HG03565 (cell line): ENCODE results near the gene IL18.
"Not testable (repeated sequence)": the region's sequence is repeated elsewhere in the genome, so short reads cannot be mapped to it uniquely, and the experiment has no call there.

Source experiments
- ATAC-seq: cut with Tn5 transposase; IDR thresholded peaks from one replicate; pipeline ENCODE4 v1.9.1; 2021; ENCODE audit warnings: mild to moderate bottlenecking, moderate library complexity; ENCODE audit not compliant: unreplicated experiment

The IL18 gene

DNA sequence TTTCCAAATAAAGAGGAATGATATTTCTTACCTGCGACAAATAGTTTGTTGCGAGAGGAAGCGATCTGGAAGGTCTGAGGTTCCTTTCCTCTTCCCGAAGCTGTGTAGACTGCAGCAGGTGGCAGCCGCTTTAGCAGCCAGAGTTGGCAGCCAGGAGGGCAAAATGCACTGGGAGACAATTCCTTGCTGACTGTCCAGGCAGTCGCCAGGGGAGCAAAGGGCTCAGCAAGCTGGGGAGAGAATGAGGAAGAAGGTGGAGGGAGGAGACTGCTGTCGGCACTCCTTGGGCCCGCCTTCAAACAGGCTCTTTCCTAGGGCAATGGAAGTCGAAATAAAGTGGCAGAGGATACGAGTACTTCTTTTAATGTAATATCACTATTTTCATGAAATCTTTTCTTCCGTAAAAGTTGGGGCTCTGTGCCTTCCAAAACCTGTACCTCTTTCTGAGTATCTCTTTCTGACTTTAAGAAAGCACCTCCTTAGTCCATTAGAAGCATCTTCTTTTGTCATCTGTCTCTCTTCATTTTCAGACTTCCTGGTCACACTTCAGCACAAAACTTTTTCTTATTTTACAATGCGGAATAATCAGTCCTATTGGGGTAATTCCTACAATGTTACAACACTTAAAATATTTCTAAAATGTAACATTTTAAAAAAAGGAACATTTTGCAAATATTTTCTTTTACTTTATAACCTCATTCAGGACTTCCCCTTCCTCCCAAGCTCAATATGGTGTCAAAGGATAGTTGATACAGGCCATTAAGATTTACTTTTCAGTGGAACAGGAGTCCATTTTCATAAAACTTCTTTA, at the start of gene IL18:
Gene IL18 (minus strand): TSS at position 220 of the 811 bp plus-strand sequence. CDS start 9,041 bp downstream, outside the sequence.
- no peak for ATAC-seq

DNA sequence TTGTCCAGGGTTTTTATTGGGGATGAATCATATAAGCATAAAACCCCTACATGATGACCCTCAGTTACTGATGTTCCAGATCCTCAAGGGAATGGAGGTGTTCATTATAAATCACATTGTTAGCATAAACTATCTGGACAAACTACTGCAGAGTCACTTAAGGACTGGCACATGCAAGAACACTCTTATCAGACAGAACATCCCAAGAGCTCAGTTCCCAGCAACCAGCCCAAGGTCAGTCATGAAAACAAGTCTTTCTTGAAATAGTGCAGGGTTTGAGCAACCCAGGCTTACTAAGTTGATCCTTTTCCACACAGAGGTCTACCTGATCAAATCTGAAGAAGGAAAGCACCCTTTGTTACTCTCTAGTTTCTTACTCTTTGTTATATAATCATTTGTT, 48.8 kb upstream of the IL18 start:
- no peak for ATAC-seq

DNA sequence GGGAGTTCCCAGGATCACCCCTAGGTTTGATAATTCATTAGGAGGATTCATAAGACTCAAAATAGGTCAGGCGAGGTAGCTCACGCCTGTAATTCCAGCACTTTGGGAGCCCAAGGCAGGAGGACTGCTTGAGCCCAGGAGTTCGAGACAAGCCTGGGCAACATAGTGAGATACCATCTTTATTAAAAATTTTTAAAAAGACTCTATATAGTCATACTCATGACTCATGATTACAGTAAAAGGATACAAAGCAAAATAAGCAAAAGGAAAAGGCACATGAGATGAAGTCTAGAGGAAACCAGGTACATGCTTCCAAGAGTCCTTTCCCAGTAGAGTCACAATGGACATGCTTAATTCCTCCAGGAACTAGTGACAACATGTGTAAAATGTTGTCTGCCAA, 48.4 kb upstream of the IL18 start:
- ATAC-seq = no peak

DNA sequence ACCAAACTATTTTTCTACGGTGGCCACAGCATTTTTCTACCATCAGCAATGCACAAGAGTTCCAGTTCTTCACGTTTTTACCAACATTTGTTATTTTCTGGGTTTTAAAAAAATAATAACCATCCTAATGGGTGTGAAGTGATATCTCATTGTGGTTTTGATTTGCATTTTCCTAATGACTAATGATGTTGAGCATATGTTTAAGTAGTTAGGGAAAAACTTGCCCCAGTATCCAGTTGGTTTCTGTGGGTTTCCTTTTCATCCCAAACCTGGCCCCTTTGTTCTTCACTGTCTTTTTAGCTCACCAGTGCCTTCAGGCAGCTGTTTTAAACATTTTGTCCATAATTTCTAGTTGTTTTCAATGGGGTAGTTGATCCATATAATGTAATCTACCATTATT, 47.6 kb upstream of the IL18 start:
- no peak for ATAC-seq

DNA sequence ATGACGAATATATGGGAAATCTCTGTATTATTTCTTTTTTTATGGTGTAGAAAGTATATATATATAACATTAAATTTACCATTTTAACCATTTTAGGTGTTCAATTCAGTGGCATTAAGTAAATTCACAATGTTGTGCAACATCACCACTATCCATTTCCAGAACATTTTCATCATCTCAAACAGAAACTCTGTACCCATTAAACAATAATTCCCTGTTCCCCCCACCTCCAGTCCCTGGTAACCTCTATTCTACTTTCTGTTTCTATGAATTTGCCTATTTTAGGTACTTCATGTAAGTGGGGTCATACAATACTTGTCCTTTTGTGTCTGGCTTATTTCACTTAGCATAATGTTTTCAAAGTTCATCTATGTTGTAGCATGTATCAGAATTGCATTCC, 47.0 kb upstream of the IL18 start:
- ATAC-seq = no peak

DNA sequence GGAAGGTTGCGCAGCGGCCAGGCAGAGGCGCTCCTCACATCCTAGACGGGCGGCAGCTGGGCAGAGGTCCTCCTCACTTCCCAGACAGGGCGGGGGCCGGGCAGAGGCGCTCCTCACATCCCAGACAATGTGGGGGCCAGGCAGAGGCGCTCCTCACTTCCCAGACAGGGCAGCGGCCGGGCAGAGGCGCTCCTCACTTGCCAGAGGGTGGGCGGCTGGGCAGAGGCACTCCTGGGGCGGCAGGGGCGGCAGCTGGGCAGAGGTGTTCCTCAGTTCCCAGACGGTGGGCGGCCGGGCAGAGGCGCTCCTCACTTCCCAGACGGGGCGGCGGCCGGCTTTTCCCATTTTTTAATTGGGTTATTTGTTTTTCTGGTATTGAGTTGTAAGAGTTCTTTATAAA, 42.2 kb upstream of the IL18 start:
- ATAC-seq = no peak

DNA sequence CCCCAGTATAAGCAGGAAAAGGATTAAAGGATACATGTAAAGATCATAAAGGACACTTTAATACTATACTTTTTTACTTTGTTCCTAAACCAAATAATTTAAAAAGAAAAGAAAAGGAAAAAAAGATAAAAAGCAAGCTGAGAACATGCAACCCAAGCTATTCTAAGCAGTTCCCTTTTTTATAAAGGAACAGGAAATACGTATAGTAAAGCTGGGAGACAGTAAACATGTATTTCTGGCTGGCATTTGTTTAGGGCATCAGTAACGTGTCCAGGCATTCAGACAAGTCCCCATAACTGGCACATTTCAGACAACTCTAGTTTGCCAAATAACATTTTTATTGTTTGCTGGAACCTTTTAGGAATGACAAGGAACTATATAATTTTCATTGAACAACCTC, 36.4 kb upstream of the IL18 start:
- ATAC-seq = no peak

DNA sequence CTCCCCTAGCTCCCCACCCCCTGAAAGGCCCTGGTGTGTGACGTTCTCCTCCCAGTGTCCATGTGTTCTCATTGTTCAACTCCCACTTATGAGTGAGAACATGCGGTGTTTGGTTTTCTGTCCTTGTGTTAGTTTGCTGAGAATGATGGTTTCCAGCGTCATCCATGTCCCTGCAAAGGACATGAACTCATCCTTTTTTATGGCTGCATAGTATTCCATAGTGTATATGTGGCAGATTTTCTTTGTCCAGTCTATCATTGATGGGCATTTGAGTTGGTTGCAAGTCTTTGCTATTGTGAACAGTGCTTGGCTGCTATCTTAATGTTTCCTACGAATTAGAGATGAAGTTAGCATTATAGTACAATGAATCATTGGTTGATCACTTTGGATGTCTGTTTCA, 35.2 kb upstream of the IL18 start:
- ATAC-seq = not testable (repeated sequence)

DNA sequence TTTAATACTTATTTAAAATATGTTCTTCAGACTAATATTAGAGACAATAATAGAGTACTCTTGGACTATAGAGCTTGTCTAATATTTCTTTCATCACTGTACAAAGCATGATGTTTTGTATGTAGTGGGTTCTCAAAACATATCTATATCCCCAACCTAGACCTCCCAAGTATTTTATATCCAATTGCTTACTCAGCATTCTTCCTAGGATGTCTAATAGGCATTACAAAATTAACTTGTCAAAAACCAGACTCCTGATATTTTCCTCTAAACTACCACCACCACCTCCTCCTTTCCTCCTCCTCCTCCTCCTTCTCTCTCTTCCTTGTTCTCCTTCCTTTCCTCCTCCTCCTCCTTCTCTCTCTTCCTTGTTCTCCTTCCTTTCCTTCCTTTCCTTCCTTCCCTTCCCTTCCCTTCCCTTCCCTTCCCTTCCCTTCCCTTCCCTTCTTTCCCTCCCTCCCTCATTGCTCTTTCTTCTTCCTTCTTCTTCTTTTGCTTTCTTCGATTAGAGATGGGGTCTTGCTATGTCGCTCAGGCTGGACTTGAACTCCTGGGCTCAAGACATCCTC, 32.7 kb upstream of the IL18 start:
- ATAC-seq = no peak

DNA sequence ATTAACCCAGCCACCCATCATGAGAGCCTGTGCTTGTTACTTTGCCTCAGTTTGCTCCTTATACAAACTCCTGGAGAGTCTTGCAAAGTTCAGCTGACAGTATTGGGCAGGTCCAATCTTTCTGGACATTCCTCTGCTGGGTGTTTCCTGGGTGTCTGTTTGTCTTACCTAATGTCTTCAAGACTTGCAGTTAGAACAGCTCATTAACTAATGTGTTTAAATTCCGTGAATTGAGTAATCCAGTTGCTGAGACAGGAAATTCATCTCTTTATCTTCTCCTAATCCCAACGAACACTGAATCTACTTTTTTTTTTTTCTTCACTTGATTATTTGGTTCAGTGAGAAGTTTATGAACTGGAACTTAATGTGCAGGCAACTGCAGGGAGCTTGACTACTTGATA, 32.1 kb upstream of the IL18 start:
- ATAC-seq = no peak

DNA sequence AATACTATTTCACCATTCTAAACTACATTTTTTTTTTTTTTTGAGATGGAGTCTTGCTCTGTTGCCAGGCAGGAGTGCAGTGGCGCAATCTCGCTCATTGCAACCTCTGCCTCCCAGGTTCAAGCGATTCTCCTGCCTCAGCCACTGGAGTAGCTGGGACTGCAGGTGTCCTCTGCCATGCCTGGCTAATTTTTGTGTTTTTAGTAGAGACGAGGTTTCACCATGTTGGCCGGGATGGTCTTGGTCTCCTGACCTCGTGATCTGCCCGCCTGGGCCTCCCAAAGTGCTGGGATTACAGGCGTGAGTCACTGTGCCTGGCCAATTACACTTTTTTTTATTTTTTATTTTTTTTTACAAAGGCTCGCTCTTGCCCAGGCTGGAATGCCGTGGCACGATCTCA, 31.2 kb upstream of the IL18 start:
- not testable (repeated sequence) for ATAC-seq

DNA sequence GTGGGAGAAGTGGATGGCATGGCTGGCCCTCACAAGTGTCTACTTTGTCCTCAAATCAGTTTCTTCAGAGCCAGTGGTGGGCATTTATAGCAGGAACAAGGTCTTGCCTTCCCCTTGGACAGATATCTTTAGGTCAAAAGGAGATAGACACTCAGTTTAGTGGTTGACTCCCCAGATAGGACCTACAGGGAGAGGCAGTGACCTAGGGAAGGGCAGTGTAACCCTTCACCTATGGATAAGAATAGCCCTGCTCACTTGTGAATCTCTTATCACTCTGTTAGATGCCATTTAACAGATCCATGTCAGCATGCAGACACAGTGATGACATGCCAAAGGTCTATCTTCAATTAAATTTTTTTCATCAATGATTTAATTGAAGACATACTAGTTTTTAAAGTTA, 22.4 kb upstream of the IL18 start:
- no peak for ATAC-seq

DNA sequence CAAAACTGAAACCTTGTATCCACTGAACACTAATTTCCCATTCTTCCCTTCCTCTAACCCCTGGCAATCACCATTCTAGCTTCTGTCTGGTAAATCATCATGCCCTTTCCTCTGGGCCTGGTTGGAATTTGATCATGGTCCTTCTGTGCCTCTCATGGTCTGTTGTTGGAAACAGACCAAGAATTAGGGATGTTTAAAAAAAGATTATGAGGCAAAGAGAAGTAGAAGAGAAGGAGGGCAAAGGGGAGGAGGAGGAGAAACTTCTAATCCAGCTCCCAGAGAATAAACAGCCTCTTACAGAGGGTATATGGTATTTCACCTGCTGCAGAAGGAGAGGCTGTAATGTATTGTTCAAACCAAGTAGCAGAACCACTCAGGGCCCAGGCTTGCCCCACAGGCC, 22.0 kb upstream of the IL18 start:
- no peak for ATAC-seq

DNA sequence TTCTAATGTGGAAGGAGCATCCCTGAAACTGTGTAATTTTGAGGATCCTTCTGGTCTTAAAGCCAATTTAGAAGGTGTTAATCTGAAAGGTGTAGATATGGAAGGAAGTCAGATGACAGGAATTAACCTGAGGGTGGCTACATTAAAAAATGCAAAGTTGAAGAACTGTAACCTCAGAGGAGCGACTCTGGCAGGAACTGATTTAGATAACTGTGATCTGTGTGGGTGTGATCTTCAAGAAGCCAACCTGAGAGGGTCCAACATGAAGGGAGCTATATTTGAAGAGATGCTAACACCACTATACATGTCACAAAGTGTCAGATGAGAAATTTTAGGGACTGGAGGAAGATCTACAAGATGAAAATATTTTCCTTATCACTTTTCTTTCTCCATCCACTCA, 19.0 kb upstream of the IL18 start:
- no peak for ATAC-seq

DNA sequence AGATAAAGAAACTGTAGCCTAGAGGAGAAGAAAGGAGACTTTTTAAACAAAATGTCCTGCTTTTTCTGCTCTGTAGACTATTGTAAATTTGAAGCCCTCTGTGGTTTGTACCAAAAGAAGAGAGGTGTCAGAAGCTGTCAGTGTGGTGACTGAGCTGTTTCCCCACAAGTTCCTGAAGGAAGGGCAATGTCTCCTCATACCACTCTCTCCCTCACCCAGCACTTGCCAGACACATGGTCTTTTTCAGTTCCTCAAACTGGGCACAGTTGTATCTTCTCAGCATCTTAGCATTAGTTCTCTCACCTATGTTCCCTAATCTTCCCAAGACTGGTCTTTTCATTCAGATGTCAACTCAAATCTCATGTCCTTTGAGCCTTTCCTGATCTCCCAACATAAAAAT, 15.7 kb upstream of the IL18 start:
- ATAC-seq = no peak

DNA sequence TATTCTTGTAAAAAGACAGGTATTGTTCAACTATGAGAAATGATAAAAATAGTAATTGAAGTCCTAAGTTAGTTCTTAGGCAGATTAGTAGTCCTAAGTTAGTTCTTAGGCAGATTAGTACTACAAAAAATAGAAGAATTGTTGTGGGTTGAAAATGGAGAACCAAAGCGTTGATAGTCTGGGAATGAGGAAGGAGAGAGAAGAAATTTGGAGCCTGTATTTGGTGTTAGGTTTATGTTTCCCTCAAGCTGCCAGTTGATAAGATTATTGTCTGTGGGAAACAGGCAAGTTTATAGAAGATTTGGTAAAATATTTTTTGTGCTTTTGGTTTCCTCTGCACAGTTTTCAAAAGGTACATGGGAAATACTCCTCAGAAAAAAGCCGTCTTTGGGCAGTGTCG, 15.0 kb upstream of the IL18 start:
- no peak for ATAC-seq

DNA sequence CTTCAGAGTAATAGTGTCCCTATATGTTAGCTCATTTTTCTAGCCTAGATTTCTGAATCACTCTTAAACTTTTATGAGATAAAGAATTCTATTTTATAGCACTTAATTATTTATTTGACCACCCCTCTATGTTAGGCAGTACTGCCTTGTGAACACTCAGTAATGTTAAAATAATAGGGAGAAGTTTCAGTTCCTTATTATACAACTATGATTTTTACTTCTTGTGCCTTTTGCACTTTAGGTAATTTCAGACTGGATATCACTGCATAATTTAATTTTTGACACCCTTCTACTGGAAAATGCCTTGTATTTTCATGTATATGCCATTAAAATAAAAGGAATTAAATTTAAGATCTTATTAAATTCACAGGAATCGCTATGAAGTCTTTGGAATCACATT, 14.5 kb upstream of the IL18 start:
- ATAC-seq = no peak

DNA sequence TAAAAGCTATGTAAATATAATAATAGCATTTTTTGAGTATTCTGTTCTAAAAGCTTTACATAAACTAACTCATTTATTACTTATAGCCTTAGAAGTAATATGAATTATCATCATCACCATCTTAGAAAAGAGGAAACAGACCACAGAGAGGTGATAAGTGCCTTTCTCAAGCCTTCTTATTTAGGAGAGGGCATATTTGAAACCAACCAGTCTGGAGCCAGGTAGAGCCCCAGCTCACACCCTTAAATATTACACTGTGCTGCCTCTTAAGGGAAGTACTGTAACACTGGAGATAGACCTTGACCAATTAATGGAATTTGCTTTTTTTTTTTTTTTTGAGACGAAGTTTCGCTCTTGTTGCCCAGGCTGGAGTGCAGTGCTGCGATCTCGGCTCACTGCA, 13.7 kb upstream of the IL18 start:
- ATAC-seq = no peak

DNA sequence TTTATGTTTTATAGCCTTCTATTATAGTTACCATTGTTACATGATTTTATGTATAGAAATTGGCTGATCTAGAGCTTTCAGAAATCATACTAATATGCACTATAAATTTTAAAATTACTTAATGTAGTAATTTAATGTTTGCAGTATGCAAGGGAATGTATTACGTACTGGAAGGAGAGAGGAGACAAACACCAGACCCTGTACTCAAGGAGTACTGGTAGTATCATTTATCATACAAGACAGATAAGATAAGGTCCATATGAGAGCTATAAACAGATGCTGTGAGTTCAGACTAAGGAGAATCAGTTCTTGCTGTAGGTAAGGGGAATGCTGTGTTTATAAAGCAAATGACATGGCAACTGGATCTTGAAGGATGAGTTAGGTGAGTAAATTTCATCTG, 12.2 kb upstream of the IL18 start:
- ATAC-seq = no peak

DNA sequence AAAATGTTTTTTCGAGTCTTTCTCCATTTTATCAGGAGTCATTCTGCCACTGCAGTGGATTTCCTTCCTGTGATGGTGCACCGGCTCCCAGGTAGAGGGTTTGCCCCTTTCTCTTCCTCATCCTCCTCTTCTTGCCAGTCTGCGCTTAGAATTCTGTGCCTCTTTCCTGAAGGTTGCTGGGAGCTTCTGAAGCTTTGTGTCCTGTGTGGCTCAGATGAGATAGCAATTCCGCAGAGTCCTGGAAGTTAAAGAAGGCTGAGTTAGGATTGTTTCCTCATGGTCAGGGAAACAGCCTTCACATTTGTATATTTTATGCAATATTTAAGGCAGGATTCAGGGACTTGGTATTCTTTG, 11.7 kb upstream of the IL18 start:
- no peak for ATAC-seq

DNA sequence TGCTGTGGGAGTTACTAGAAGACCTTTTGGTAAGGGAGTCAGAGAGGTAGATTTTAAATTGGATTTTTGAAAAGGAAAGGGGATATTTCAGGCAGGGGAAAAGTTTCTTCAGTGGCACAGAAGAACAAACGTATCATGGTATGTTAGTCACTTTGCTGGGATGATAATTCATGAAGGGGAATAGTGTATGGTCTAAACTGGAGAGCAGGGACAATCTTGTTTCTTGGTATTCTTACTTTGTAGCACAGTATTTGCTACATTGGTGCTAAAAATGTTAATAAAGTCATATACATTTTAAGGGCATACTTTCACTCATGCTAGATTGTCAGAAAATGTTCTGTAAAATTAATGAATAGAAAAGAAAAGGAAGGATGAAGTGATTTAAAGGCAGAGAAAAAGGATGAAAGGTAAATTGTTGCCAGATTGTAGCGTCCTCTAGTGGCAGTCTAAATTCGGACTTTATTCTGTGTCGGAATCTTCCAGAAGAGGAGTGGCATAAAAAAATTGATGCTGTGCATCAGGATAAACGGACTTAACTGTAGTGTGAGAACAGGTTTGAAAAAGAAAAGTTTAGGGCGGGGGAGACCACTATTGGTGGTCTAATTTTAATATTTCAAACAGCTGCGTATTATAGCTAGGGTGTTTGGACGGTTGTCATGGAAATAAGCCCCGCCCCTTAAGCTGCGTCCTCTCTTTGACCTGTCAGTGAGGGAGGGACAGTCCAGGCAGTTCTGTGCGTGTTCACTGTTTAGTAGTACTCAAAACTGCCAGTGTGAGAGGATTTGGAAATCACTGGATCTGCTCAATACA, 11.1 kb upstream of the IL18 start, which contains the start of gene BCO2:
Gene BCO2 (plus strand): TSS at position 724 of the 810 bp plus-strand sequence. CDS start 90 bp downstream, outside the sequence.
- ATAC-seq = no peak

DNA sequence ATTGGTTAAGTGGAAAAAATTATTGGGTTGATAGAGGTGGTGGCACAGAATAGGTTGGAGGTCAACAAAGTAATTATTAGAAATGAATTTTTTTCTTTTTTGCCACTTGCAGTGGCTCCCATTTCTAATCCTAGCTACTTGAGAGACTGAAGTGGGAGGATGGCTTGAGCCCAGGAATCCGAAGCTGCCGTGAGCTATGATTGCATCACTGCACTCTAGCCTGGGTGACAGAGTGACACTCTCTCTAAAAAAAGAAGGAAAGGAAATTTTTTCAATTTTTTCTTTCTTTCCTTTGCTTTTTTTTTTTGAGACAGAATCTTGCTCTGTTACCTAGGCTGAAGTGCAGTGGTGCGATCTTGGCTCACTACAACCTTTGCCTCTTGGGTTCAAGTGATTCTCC, 9.3 kb upstream of the IL18 start:
- no peak for ATAC-seq
